PC-9 (cell line): Measurements from ENCODE around the gene LIF. TPM values are rescaled to one million over a fixed set of nuclear protein-coding genes. Genes with fewer than 3 reads are reported as not detected.
A peak's percentile ranks its signal among the peaks of the same experiment; 100 is the strongest.

Source experiments
- BruUV-seq: library from RNA; stranded (reverse); fragments of 400-500 nt; replicated peaks from 2 replicates; lab custom pipeline; 2021; lab: Mats Ljungman, UMichigan
- CTCF ChIA-PET: fragments of 300-600 bp; sonication (Branson Sonifier 250); formaldehyde crosslinking; loops from one replicate; lab custom pipeline; 2022; ENCODE audit warnings: antibody characterized with exemption; lab: Charles Lee
- POLR2A ChIA-PET: fragments of 300-600 bp; sonication (Branson Sonifier 250); formaldehyde crosslinking; loops from one replicate; lab custom pipeline; 2022; ENCODE audit warnings: antibody characterized with exemption; ENCODE audit not compliant: unreplicated experiment; lab: Charles Lee
- DNase-seq, 2 experiments: peaks; one replicate each; pipeline versions ENCODE4 v3.0.0 to v3.0.0-alpha.2; 2015 to 2022; ENCODE audit warnings: mixed read lengths in 1 of 2
- H2AFZ ChIP-seq: fragments of 200-600 bp; sonication (generic); 2 replicates; pipeline ENCODE4 v1.8.1; 2017; ENCODE audit warnings: antibody characterized with exemption
- H3F3A ChIP-seq: fragments of 200-600 bp; sonication (generic); 2 replicates; pipeline ENCODE4 v1.8.1; 2017; ENCODE audit warnings: antibody characterized with exemption, mild to moderate bottlenecking, low read depth; ENCODE audit not compliant: insufficient read depth
- H3K27ac ChIP-seq: fragments of 200-600 bp; sonication (generic); 2 replicates; pipeline ENCODE4 v1.6.1; 2016; ENCODE audit warnings: mixed run types
- H3K27me3 ChIP-seq: fragments of 200-600 bp; sonication (generic); 2 replicates; pipeline ENCODE4 v1.6.1; 2016; ENCODE audit warnings: low read depth, mixed run types; ENCODE audit not compliant: insufficient read depth
- H3K36me3 ChIP-seq: fragments of 200-600 bp; sonication (generic); 2 replicates; pipeline ENCODE4 v1.6.1; 2016; ENCODE audit warnings: low read depth, mixed run types
- H3K4me1 ChIP-seq: fragments of 200-600 bp; sonication (generic); replicated peaks from 2 replicates; pipeline ENCODE4 v1.6.1; 2016; ENCODE audit warnings: mixed run types; ENCODE audit not compliant: insufficient read depth
- H3K4me2 ChIP-seq: fragments of 200-600 bp; sonication (generic); 2 replicates; pipeline ENCODE4 v1.6.1; 2017; ENCODE audit warnings: mixed run types
- H3K4me3 ChIP-seq: fragments of 200-600 bp; sonication (generic); 2 replicates; pipeline ENCODE4 v1.6.1; 2016; ENCODE audit warnings: mixed run types
- H3K79me2 ChIP-seq: fragments of 200-600 bp; sonication (generic); 2 replicates; pipeline ENCODE4 v1.6.1; 2017; ENCODE audit warnings: low read depth, mixed run types
- H3K9me2 ChIP-seq: fragments of 200-600 bp; sonication (generic); 2 replicates; pipeline ENCODE4 v1.8.1; 2017; ENCODE audit warnings: mild to moderate bottlenecking; ENCODE audit not compliant: insufficient read depth
- H3K9me3 ChIP-seq: fragments of 200-600 bp; sonication (generic); 2 replicates; pipeline ENCODE4 v1.8.1; 2016; ENCODE audit warnings: low read depth; ENCODE audit not compliant: insufficient read depth
- H4K20me1 ChIP-seq: fragments of 200-600 bp; sonication (generic); 2 replicates; pipeline ENCODE4 v1.8.1; 2017; ENCODE audit not compliant: insufficient read depth
- CTCF ChIP-seq: fragments of 200-600 bp; sonication (generic); conservative IDR thresholded peaks from 2 replicates; pipeline ENCODE4 v1.6.1; 2017; ENCODE audit warnings: mixed run types, antibody characterized with exemption, mild to moderate bottlenecking, moderate library complexity
- EZH2 ChIP-seq: fragments of 200-600 bp; sonication (generic); IDR thresholded peaks from 2 replicates; pipeline ENCODE4 v1.8.0; 2017; ENCODE audit warnings: antibody characterized with exemption, low read depth
- intact Hi-C: fragments of 100-400 bp; cut with micrococcal nuclease; formaldehyde crosslinking; loops from one replicate; pipeline ENCODE4 v1.10.0; 2022; ENCODE audit not compliant: unreplicated experiment
- total RNA-seq: library from RNA; stranded (reverse); gene quantifications from 2 replicates; pipeline ENCODE4 v1.2.3, GENCODE V29; 2021

Gene LIF
- total RNA-seq, 1 experiment from 2014 or later = 17.4 TPM

DNA sequence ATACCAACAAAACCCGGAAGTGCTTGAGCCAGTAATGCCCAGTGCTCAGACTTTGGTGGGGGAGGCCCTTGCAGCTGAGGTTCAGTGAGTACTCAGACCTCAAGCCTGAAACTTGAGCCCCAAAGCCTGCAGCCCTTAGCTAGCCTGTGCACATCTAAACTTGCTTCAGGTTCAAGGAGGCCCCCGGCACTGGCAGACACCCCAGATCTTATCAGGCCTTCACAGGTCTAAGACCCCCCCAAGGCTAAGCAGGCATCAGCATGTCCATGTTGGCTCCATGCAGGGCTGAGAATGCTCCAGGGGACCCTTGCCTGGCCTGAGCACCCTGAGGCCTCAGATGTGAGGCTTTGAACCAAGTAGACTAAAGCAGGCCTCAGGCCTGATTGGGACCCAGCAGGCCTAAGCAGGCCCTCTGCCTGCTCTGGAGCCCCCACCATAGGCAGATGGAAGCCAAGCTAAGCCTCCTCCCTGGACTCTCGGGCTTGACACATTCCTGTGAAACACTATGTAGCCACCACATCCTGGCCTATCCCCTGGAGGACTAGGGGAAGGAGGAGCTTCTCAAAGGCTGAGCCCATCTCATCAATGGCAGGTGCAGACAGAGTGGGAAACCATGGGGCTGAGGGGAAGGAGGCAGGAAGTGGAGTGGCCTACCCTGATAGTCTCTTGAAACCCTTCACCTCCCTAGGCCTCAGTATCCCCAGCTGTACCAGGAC is 43.9 kb upstream of the LIF start:
- CTCF ChIA-PET = interaction anchor here (1.3 to 1.8 kb wide), 2 partner anchors 8 to 136 kb away, joined by 4 to 8 read pairs; no protein-coding TSS in a partner anchor

GRCh38 chr22:30289980-30290313 is 43.4 kb upstream of the LIF start:
- H3K9me2 ChIP-seq = no peaks in the 10 kb centered on the region
- H3K27ac ChIP-seq = peak overlapping the region; percentile 44
- peak overlapping the region; percentile 87; the same call in 1 of the 2 replicates for H3K4me3 ChIP-seq
- H3K4me2 ChIP-seq = peak overlapping the region; percentile 94
- H3F3A ChIP-seq = peaks cover 40% of the 10 kb centered on the region
- no peak for TF ChIP-seq CTCF
- TF ChIP-seq EZH2 = no peak
- CTCF ChIA-PET = interaction anchor here (1.3 to 1.8 kb wide), 2 partner anchors 8 to 137 kb away, joined by 4 to 8 read pairs; no protein-coding TSS in a partner anchor
- H3K36me3 ChIP-seq = no peaks in the 10 kb centered on the region
- DNase-seq = no peak
- H4K20me1 ChIP-seq = no peaks in the 10 kb centered on the region
- H3K27me3 ChIP-seq = no peaks in the 10 kb centered on the region
- intact Hi-C loops = loop anchor here (2.0 kb wide), 3 partner anchors 23 to 195 kb away; partner anchors contain the start of genes CCDC157 and SF3A1
- H2AFZ ChIP-seq = no peak overlapping the region
- H3K9me3 ChIP-seq = no peaks in the 10 kb centered on the region
- no peaks in the 10 kb centered on the region for H3K79me2 ChIP-seq
- no TSS peak for BruUV-seq
- POLR2A ChIA-PET = interaction anchor here (0.6 kb wide), 1 partner anchor 24 kb away, joined by 4 read pairs; no protein-coding TSS in a partner anchor
- peaks cover 32% of the 10 kb centered on the region for H3K4me1 ChIP-seq

More for the DNA sequence above, 43.9 kb upstream of the LIF start:
- Histone ChIP-seq H3K27me3 (no peaks in the 10 kb centered on the region), H3K4me1 (peaks cover 32% of the 10 kb centered on the region), H3K4me2 (peak overlapping the region; percentile 94), H3K9me2 (no peaks in the 10 kb centered on the region), H3K36me3 (no peaks in the 10 kb centered on the region), H2AFZ (no peak overlapping the region), H4K20me1 (no peaks in the 10 kb centered on the region), H3K4me3 (no peak overlapping the region; the same call in 1 of the 2 replicates), H3K27ac (peak overlapping the region; percentile 44), H3K79me2 (no peaks in the 10 kb centered on the region), H3K9me3 (no peaks in the 10 kb centered on the region), H3F3A (peaks cover 40% of the 10 kb centered on the region)
- TF ChIP-seq EZH2 (no peak), CTCF (no peak)
- no TSS peak for BruUV-seq
- POLR2A ChIA-PET = interaction anchor here (0.5 to 1.0 kb wide), 5 partner anchors 23 to 401 kb away, joined by 3 to 7 read pairs (median 6); no protein-coding TSS in a partner anchor
- peak in 1 of 2 experiments; percentile 71 for DNase-seq
- intact Hi-C loops = loop anchor here (1.0 to 2.0 kb wide), 2 partner anchors 12 to 22 kb away; no protein-coding TSS in a partner anchor

- CTCF ChIA-PET = interaction anchor here (0.5 to 2.6 kb wide), 5 partner anchors 9 to 137 kb away, joined by 3 to 31 read pairs (median 4); partner anchors contain the start of gene TBC1D10A
- Histone ChIP-seq H3K36me3 (no peaks in the 10 kb centered on the region), H3K9me3 (no peaks in the 10 kb centered on the region), H3K27me3 (no peaks in the 10 kb centered on the region), H3K9me2 (no peaks in the 10 kb centered on the region), H3K4me2 (peak within 1 kb of the TSS; percentile 94), H3K4me3 (peak within 1 kb of the TSS; percentile 87), H3K27ac (peak within 1 kb of the TSS; percentile 44), H2AFZ (peak within 1 kb of the TSS; percentile 84), H3K4me1 (peaks cover 32% of the 10 kb centered on the region), H4K20me1 (no peaks in the 10 kb centered on the region), H3K79me2 (no peaks in the 10 kb centered on the region), H3F3A (peaks cover 40% of the 10 kb centered on the region)
- TF ChIP-seq EZH2 (no peak), CTCF (no peak)
- peak; percentile 85 to 94 for DNase-seq
- POLR2A ChIA-PET = no interaction called here
- BruUV-seq = no TSS peak
- intact Hi-C loops = loop anchor here (2.0 kb wide), 2 partner anchors 67 to 195 kb away; partner anchors contain the start of genes CCDC157 and SF3A1
Measured at GRCh38 chr22:30289141-30289979, 42.8 kb upstream of the LIF start, which contains the start of gene CASTOR1. TSS of gene CASTOR1 (minus strand) at chr22:30289505. CDS start at chr22:30289497, 8 bp downstream.
